H1 (cell line): ENCODE results near the gene SLC15A2. TPM values are rescaled to one million over a fixed set of nuclear protein-coding genes. Genes with fewer than 3 reads are reported as not detected.

Source experiments
- CTCF ChIA-PET: fragments of 300-600 bp; sonication (Branson Sonifier 250); formaldehyde crosslinking; loops from one replicate; lab custom pipeline; 2021; ENCODE audit not compliant: partially characterized antibody; lab: Charles Lee
- POLR2A ChIA-PET: fragments of 300-600 bp; sonication (Branson Sonifier 250); formaldehyde crosslinking; loops from one replicate; lab custom pipeline; 2021; ENCODE audit warnings: inconsistent platforms; ENCODE audit not compliant: partially characterized antibody; lab: Charles Lee
- DNase-seq, 2 experiments: peaks; one replicate each; pipeline versions ENCODE4 v3.0.0 to v3.0.0-alpha.2; 2010 to 2022; ENCODE audit warnings: low spot score in 2 of 2, low read depth in 1 of 2, mixed read lengths in 1 of 2
- FAIRE-seq: peaks from 2 replicates; lab custom pipeline; 2011; peaks lifted over from hg19 to GRCh38; lab: Jason Lieb, UNC
- H2AFZ ChIP-seq: 2 replicates; pipeline ENCODE4 v1.8.1; 2012; ENCODE audit warnings: low read length, inconsistent platforms
- H2AK5ac ChIP-seq: 2 replicates; pipeline ENCODE4 v1.6.1; 2013; ENCODE audit warnings: low read depth, low read length
- H2BK120ac ChIP-seq: replicated peaks from 2 replicates; pipeline ENCODE3; 2013; ENCODE audit warnings: low read depth, low read length, inconsistent platforms
- H2BK12ac ChIP-seq: 2 replicates; pipeline ENCODE4 v1.6.1; 2013; ENCODE audit warnings: low read depth, low read length
- H2BK15ac ChIP-seq: 2 replicates; pipeline ENCODE4 v1.6.1; 2013; ENCODE audit warnings: low read length
- H2BK20ac ChIP-seq: 2 replicates; pipeline ENCODE4 v1.6.1; 2013; ENCODE audit warnings: low read length
- H2BK5ac ChIP-seq: 2 replicates; pipeline ENCODE4 v1.6.1; 2013; ENCODE audit warnings: low read depth, low read length
- H3K14ac ChIP-seq: 2 replicates; pipeline ENCODE4 v1.6.1; 2013; ENCODE audit warnings: inconsistent platforms; ENCODE audit not compliant: insufficient read length
- H3K18ac ChIP-seq: 2 replicates; pipeline ENCODE4 v1.6.1; 2013; ENCODE audit warnings: low read length; ENCODE audit errors: extremely low read depth
- H3K23ac ChIP-seq: 2 replicates; pipeline ENCODE4 v1.6.1; 2013; ENCODE audit warnings: inconsistent platforms; ENCODE audit not compliant: insufficient read length
- H3K23me2 ChIP-seq: 2 replicates; pipeline ENCODE4 v1.6.1; 2013; ENCODE audit warnings: low read depth, low read length
- H3K27ac ChIP-seq: 2 replicates; pipeline ENCODE4 v1.6.1; 2011; ENCODE audit warnings: low read depth, low read length, inconsistent platforms
- H3K27me3 ChIP-seq, 4 experiments: replicated peaks in 1 of 4; 1 replicate in 1 of 4; 2 replicates in 3 of 4; pipeline versions ENCODE4 v1.6.1 to v1.8.1; 2011 to 2013; ENCODE audit warnings: low read length in 3 of 4, mild to moderate bottlenecking in 3 of 4, inconsistent platforms in 2 of 4, mixed read lengths in 2 of 4, moderate library complexity in 1 of 4; ENCODE audit not compliant: control insufficient read depth in 3 of 4, insufficient read depth in 3 of 4; ENCODE audit errors: extremely low read depth in 1 of 4
- H3K36me3 ChIP-seq, 4 experiments: 2 replicates each; pipeline versions ENCODE4 v1.6.1 to v1.8.1; 2011 to 2013; ENCODE audit warnings: mild to moderate bottlenecking in 4 of 4, low read length in 3 of 4, moderate library complexity in 2 of 4, control low read depth in 1 of 4, inconsistent platforms in 1 of 4; ENCODE audit not compliant: insufficient read depth in 4 of 4, control insufficient read depth in 2 of 4
- H3K4ac ChIP-seq: replicated peaks from 2 replicates; pipeline ENCODE3; 2013; ENCODE audit warnings: low read length, low read depth, mixed read lengths, inconsistent platforms; ENCODE audit not compliant: insufficient read length
- H3K4me1 ChIP-seq, 4 experiments: replicated peaks in 1 of 4; 1 replicate in 1 of 4; 2 replicates in 3 of 4; pipeline versions ENCODE4 v1.6.1 to v1.8.1; 2011 to 2013; ENCODE audit warnings: low read length in 3 of 4, inconsistent platforms in 2 of 4, mixed read lengths in 1 of 4; ENCODE audit not compliant: insufficient read depth in 4 of 4, control insufficient read depth in 3 of 4
- H3K4me2 ChIP-seq, 2 experiments: 2 replicates each; pipeline versions ENCODE4 v1.6.1 to v1.8.1; 2011 to 2013; ENCODE audit warnings: low read depth in 2 of 2, low read length in 2 of 2, control low read depth in 1 of 2, inconsistent platforms in 1 of 2, mild to moderate bottlenecking in 1 of 2; ENCODE audit not compliant: insufficient read depth in 1 of 2
- H3K4me3 ChIP-seq, 4 experiments: fragments of 200-600, 300-600 bp in 1 of 4; sonication (generic), shearing (Covaris generic), sonication (Bioruptor Twin) in 1 of 4; 2 replicates each; pipeline versions ENCODE4 v1.5.1 to v1.8.1; 2011 to 2016; ENCODE audit warnings: low read length in 4 of 4, low read depth in 3 of 4, control low read depth in 2 of 4, inconsistent platforms in 2 of 4, mild to moderate bottlenecking in 2 of 4, mixed read lengths in 1 of 4, moderate library complexity in 1 of 4; ENCODE audit not compliant: insufficient read depth in 2 of 4; ENCODE audit errors: extremely low read depth in 1 of 4
- H3K56ac ChIP-seq: replicated peaks from 2 replicates; pipeline ENCODE3; 2013; ENCODE audit warnings: low read depth, mild to moderate bottlenecking, mixed read lengths, low read length, inconsistent platforms; ENCODE audit not compliant: insufficient read length
- H3K79me1 ChIP-seq: 2 replicates; pipeline ENCODE4 v1.6.1; 2013; ENCODE audit warnings: low read depth, low read length, control low read depth
- H3K79me2 ChIP-seq, 2 experiments: 2 replicates each; pipeline versions ENCODE4 v1.6.1 to v1.8.1; 2012 to 2013; ENCODE audit warnings: low read length in 2 of 2, mild to moderate bottlenecking in 2 of 2, inconsistent platforms in 1 of 2; ENCODE audit not compliant: insufficient read depth in 2 of 2, control insufficient read depth in 1 of 2
- H3K9ac ChIP-seq, 4 experiments: replicated peaks in 1 of 4; 1 replicate in 1 of 4; 2 replicates in 3 of 4; pipeline versions ENCODE4 v1.6.1 to v1.8.1; 2011 to 2013; ENCODE audit warnings: low read depth in 3 of 4, low read length in 3 of 4, control low read depth in 2 of 4, mild to moderate bottlenecking in 2 of 4, moderate library complexity in 2 of 4, inconsistent platforms in 1 of 4; ENCODE audit errors: extremely low read depth in 1 of 4
- H3K9me3 ChIP-seq, 2 experiments: 2 replicates each; pipeline versions ENCODE4 v1.6.1 to v1.8.1; 2012 to 2013; ENCODE audit warnings: mild to moderate bottlenecking in 2 of 2, moderate library complexity in 2 of 2, control low read depth in 1 of 2, inconsistent platforms in 1 of 2, low read depth in 1 of 2, low read length in 1 of 2, mixed read lengths in 1 of 2; ENCODE audit not compliant: insufficient read depth in 2 of 2
- H4K20me1 ChIP-seq, 2 experiments: replicated peaks in 1 of 2; 2 replicates each; pipeline versions ENCODE3 to v1.8.1; 2011 to 2013; ENCODE audit warnings: inconsistent platforms in 2 of 2, low read length in 2 of 2, mild to moderate bottlenecking in 1 of 2; ENCODE audit not compliant: insufficient read depth in 2 of 2, control insufficient read depth in 1 of 2
- H4K5ac ChIP-seq: 2 replicates; pipeline ENCODE4 v1.6.1; 2013; ENCODE audit warnings: low read length, low read depth, mixed read lengths, inconsistent platforms; ENCODE audit not compliant: insufficient read length
- H4K8ac ChIP-seq: 2 replicates; pipeline ENCODE4 v1.8.0; 2013; ENCODE audit warnings: mild to moderate bottlenecking, moderate library complexity, low read length, inconsistent platforms; ENCODE audit not compliant: insufficient read depth; ENCODE audit errors: extremely low read depth
- H4K91ac ChIP-seq: replicated peaks from 2 replicates; pipeline ENCODE3; 2013; ENCODE audit warnings: low read length, mixed read lengths, inconsistent platforms; ENCODE audit not compliant: insufficient read length
- CHD2 ChIP-seq: IDR thresholded peaks from 2 replicates; pipeline ENCODE4 v1.6.1; 2012; ENCODE audit warnings: low read length, improper control_type of control experiment
- CREB1 ChIP-seq: IDR thresholded peaks from 2 replicates; pipeline ENCODE4 v1.6.1; 2012; ENCODE audit warnings: inconsistent platforms
- EGR1 ChIP-seq: IDR thresholded peaks from 2 replicates; pipeline ENCODE4 v1.6.1; 2011; ENCODE audit warnings: low read depth, low read length, borderline replicate concordance
- EP300 ChIP-seq, 2 experiments: IDR thresholded peaks; 1 replicate in 1 of 2; 2 replicates in 1 of 2; pipeline ENCODE4 v1.6.1; 2011 to 2012; ENCODE audit warnings: low read depth in 2 of 2, low read length in 2 of 2, mild to moderate bottlenecking in 2 of 2, borderline replicate concordance in 1 of 2, inconsistent platforms in 1 of 2, moderate library complexity in 1 of 2
- HDAC2 ChIP-seq, 2 experiments: fragments of 300-600 bp in 1 of 2; sonication (generic) in 1 of 2; IDR thresholded peaks; 2 replicates each; pipeline ENCODE4 v1.6.1; 2011 to 2012; ENCODE audit warnings: low read depth in 2 of 2, low read length in 2 of 2, mild to moderate bottlenecking in 2 of 2, moderate library complexity in 2 of 2, borderline replicate concordance in 1 of 2, inconsistent platforms in 1 of 2
- HDAC6 ChIP-seq: IDR thresholded peaks from one replicate; pipeline ENCODE4 v1.7.1; 2012; ENCODE audit warnings: low read depth, mild to moderate bottlenecking, inconsistent platforms, low read length, moderate library complexity
- MAFK ChIP-seq: IDR thresholded peaks from 2 replicates; pipeline ENCODE4 v1.6.1; 2012; ENCODE audit warnings: low read depth, mild to moderate bottlenecking, improper control_type of control experiment, low read length
- POLR2AphosphoS5 ChIP-seq: IDR thresholded peaks from 2 replicates; pipeline ENCODE4 v1.6.1; 2011; ENCODE audit warnings: low read depth, low read length
- RNF2 ChIP-seq: fragments of 200-900, 300-1000 bp; sonication (generic); IDR thresholded peaks from 2 replicates; pipeline ENCODE4 v1.7.1; 2016; ENCODE audit warnings: borderline replicate concordance, low read depth, mild to moderate bottlenecking, antibody characterized with exemption, low read length; ENCODE audit not compliant: poor library complexity, severe bottlenecking; ENCODE audit errors: missing control alignments
- TEAD4 ChIP-seq: IDR thresholded peaks from 2 replicates; pipeline ENCODE4 v1.6.1; 2012; ENCODE audit warnings: low read depth, low read length, inconsistent platforms, mixed read lengths
- WGBS, 2 experiments: shearing (Covaris generic) in 1 of 2; methylation state at CpG; one replicate each; pipeline versions ENCODE4 v1.1.6 to v1.1.7; 2013 to 2015; ENCODE audit warnings: low lambda C conversion rate in 2 of 2, mixed read lengths in 2 of 2, inconsistent platforms in 1 of 2, low coverage in 1 of 2, missing lambda C conversion rate in 1 of 2; ENCODE audit not compliant: insufficient replicate concordance in 2 of 2, insufficient coverage in 1 of 2, insufficient read length in 1 of 2; ENCODE audit errors: extremely low coverage in 1 of 2, missing lambda C conversion rate in 1 of 2; 5-methylcytosine and 5-hydroxymethylcytosine counted together
- polyA plus RNA-seq, 7 experiments: library from polyadenylated mRNA; depleted of rRNA in 3 of 7; stranded (reverse) in 5 of 7; unstranded in 2 of 7; fragments of >200 nt in 5 of 7; fragments of 200-250 nt in 2 of 7; gene quantifications; 1 replicate in 5 of 7; 2 replicates in 1 of 7; 4 replicates in 1 of 7; pipeline versions ENCODE4 v1.2.1 to v1.2.3, GENCODE V29; 2011 to 2013; ENCODE audit warnings: missing spikeins in 2 of 7, mixed read lengths in 2 of 7
- total RNA-seq: library from RNA; stranded (reverse); fragmentation: NEBNext Ultra II Directional; extraction: Animal tissue kit (Norgen Biotek cat#: 25700); gene quantifications from 2 replicates; pipeline ENCODE4 v1.2.1, GENCODE V29; 2021
- TF ChIP-seq, protein P1 (sequence below): IDR thresholded peaks from 2 replicates; pipeline ENCODE4 v1.6.1; 2012; ENCODE audit warnings: low read length, inconsistent platforms

SLC15A2 gene
- total and polyA plus RNA-seq, 2 of the 8 experiments (the other 6 are each of a cell fraction or from before 2014, with no cell fraction given) = 2.0 to 3.6 TPM

DNA sequence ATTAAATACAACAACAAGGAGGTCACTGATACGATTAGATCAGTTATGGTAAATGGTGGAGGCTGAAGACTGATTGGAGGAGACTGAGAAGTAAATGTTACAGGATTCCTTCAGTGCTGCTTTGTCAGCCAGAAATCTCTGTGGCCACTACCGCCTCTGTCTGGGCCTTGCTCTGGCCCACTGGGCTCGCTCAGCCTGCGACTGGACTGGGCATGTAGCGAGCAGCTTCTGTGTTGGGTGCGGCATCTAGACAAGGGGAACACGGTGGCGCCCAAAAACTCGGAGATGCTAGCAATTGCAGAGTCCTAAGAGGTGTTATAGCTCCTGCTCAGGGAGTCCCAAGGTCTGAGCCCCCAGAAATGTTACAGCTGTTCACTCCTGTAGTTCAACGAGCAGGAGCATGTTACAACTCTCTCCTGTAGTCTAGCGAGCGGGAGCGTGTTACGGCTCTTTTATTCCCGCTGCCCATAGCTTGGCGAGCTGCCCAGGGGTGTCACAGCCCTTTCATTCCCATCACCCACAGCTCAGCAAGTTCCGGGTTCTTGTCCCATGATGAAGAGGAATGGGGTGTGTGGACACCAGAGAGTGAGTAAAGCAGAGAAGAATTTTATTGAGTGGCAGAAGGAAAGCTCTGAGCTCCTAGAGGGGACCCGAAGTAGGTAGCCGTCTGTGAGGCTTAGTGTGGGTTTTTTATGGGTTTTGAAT, 24.7 kb downstream of the SLC15A2 start:
- Histone ChIP-seq H3K79me1 (no peaks in the 10 kb centered on the region), H2BK5ac (no peak overlapping the region), H3K4me2 (no peak overlapping the region), H3K9me3 (no peaks in the 10 kb centered on the region), H3K56ac (no peak overlapping the region), H4K8ac (0 out of 2 replicates have a peak overlapping the region, but pooled peaks have one; percentile 0), H3K23ac (no peak overlapping the region), H3K4me1 (no peaks in the 10 kb centered on the region), H2BK20ac (no peak overlapping the region), H3K36me3 (no peaks in the 10 kb centered on the region), H3K4me3 (no peak overlapping the region), H3K4ac (no peak overlapping the region), H2BK12ac (no peak overlapping the region), H2BK15ac (no peak overlapping the region), H3K27me3 (no peaks in the 10 kb centered on the region), H3K18ac (no peak overlapping the region), H2BK120ac (no peak overlapping the region), H4K20me1 (no peaks in the 10 kb centered on the region), H3K14ac (no peak overlapping the region), H2AK5ac (no peak overlapping the region), H3K23me2 (no peaks in the 10 kb centered on the region), H3K79me2 (no peaks in the 10 kb centered on the region), H3K27ac (no peak overlapping the region), H4K91ac (no peak overlapping the region), H4K5ac (no peak overlapping the region), H3K9ac (no peak overlapping the region), H2AFZ (no peak overlapping the region)
- DNase-seq (no peak), FAIRE-seq (no peak)
- 93% methylated on average over 19 of the region's 19 CpGs; no CpG with 5 or more reads in 1 of the 2 experiments for WGBS, 2 experiments
- ChIA-PET CTCF (interaction anchor here (0.8 to 1.9 kb wide), 4 partner anchors 10 to 77 kb away, joined by 3 to 4 read pairs (median 4); no protein-coding TSS in a partner anchor), POLR2A (no interaction called here)
- no peak for TF ChIP-seq EGR1
- TF ChIP-seq RNF2 = no peak
- TF ChIP-seq EP300 (IDR thresholded peaks at IDR 0.05; ENCODE audit: borderline replicate concordance in 1 of 2, low read depth in 2 of 2, low read length in 2 of 2) = no peak
- TF ChIP-seq MAFK = no peak
- TF ChIP-seq CHD2 = no peak
- no peak for TF ChIP-seq HDAC2 (IDR thresholded peaks at IDR 0.05; ENCODE audit: borderline replicate concordance in 1 of 2, low read depth in 2 of 2, low read length in 2 of 2)
- no peak for TF ChIP-seq CREB1
- TF ChIP-seq HDAC6 = no peak
- no peak for TF ChIP-seq TEAD4
- TF ChIP-seq, protein P1, sequence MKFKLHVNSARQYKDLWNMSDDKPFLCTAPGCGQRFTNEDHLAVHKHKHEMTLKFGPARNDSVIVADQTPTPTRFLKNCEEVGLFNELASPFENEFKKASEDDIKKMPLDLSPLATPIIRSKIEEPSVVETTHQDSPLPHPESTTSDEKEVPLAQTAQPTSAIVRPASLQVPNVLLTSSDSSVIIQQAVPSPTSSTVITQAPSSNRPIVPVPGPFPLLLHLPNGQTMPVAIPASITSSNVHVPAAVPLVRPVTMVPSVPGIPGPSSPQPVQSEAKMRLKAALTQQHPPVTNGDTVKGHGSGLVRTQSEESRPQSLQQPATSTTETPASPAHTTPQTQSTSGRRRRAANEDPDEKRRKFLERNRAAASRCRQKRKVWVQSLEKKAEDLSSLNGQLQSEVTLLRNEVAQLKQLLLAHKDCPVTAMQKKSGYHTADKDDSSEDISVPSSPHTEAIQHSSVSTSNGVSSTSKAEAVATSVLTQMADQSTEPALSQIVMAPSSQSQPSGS = no peak
- TF ChIP-seq POLR2AphosphoS5 = no peak
